PFSK-1 (cell line): ENCODE data around the gene RUNX3.

Experiments used
- FOXP2 ChIP-seq: optimal IDR thresholded peaks from 2 replicates; pipeline ENCODE3; 2011; ENCODE audit warnings: borderline replicate concordance, control low read depth, inconsistent platforms; ENCODE audit not compliant: insufficient read depth; ENCODE audit errors: extremely low read length, extremely low read depth
- POLR2AphosphoS5 ChIP-seq: IDR thresholded peaks from 2 replicates; pipeline ENCODE4 v1.6.1; 2012; ENCODE audit warnings: low read depth, mild to moderate bottlenecking, control low read depth, low read length, moderate library complexity
- REST ChIP-seq, 2 experiments: IDR thresholded peaks; 2 replicates each; pipeline versions ENCODE4 v1.6.1 to v1.8.0; 2011 to 2012; ENCODE audit warnings: low read depth in 2 of 2, low read length in 2 of 2, control low read depth in 1 of 2, inconsistent platforms in 1 of 2, mild to moderate bottlenecking in 1 of 2, moderate library complexity in 1 of 2; ENCODE audit not compliant: insufficient read depth in 1 of 2
- SIN3A ChIP-seq: IDR thresholded peaks from 2 replicates; pipeline ENCODE4 v1.6.1; 2012; ENCODE audit warnings: mild to moderate bottlenecking, low read length, moderate library complexity, borderline replicate concordance; ENCODE audit not compliant: insufficient read depth
- TAF1 ChIP-seq: IDR thresholded peaks from 2 replicates; pipeline ENCODE4 v1.6.1; 2012; ENCODE audit warnings: low read length, control low read depth, borderline replicate concordance; ENCODE audit not compliant: insufficient read depth

The RUNX3 gene

GRCh38 chr1:24919791-24920532, 10.1 kb downstream of the RUNX3 start:
- TF ChIP-seq TAF1, result no peak

GRCh38 chr1:24918995-24919605, 11.0 kb downstream of the RUNX3 start:
- TF ChIP-seq REST (IDR thresholded peaks at IDR 0.05; ENCODE audit: insufficient read depth in 1 of 2, low read depth in 2 of 2, low read length in 2 of 2) (no peak), FOXP2 (no peak), POLR2AphosphoS5 (no peak), SIN3A (no peak), TAF1 (no peak)

GRCh38 chr1:24918370-24918769, 11.7 kb downstream of the RUNX3 start:
- TF ChIP-seq SIN3A, result no peak
- TF ChIP-seq TAF1, result no peak
- no peak for TF ChIP-seq FOXP2
- TF ChIP-seq POLR2AphosphoS5, result no peak
- TF ChIP-seq REST (IDR thresholded peaks at IDR 0.05; ENCODE audit: insufficient read depth in 1 of 2, low read depth in 2 of 2, low read length in 2 of 2), result no peak

GRCh38 chr1:24917327-24918074, 12.6 kb downstream of the RUNX3 start:
- TF ChIP-seq FOXP2 (no peak), TAF1 (no peak), REST (IDR thresholded peaks at IDR 0.05; ENCODE audit: insufficient read depth in 1 of 2, low read depth in 2 of 2, low read length in 2 of 2) (no peak), SIN3A (no peak)

- TF ChIP-seq TAF1 (no peak), POLR2AphosphoS5 (no peak), FOXP2 (no peak), REST (IDR thresholded peaks at IDR 0.05; ENCODE audit: insufficient read depth in 1 of 2, low read depth in 2 of 2, low read length in 2 of 2) (no peak), SIN3A (no peak)
Observed at GRCh38 chr1:24915816-24916602, 14.1 kb downstream of the RUNX3 start.
